ENCODE measurements around the gene FABP6. TPM values are rescaled to one million over a fixed set of nuclear protein-coding genes. Genes with fewer than 3 reads are reported as not detected.

FABP6 gene
- total RNA-seq, 1 experiment from 2014 or later: 2.9 TPM

DNA sequence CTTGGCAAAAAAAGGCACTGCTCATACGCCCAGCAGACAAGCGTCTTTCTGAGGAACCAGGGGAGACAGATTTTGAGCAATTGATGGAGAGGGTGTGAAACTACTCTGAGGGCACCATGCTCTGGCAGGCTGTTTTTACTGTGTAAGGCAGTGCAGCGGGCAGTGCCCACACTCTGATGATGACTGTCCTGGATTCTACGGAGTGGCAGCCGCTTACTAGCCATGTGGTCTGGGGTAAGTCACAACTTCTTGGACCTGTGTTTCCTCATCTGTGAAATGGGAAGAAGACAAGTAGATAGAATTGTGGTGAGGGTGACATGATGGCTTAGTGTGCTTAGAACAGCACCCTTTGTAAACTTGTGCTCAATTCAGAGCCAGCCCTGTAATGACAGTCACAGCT is 38.8 kb downstream of the FABP6 start:
- Mint-ChIP-seq H3K27ac (peak overlapping the region; percentile 86), H3K4me1 (peaks cover 69% of the 10 kb centered on the region), H3K9me3 (no peaks in the 10 kb centered on the region), H3K36me3 (peaks cover 8% of the 10 kb centered on the region), H3K4me3 (no peak overlapping the region), H3K27me3 (ENCODE audit: low read depth) (no peaks in the 10 kb centered on the region; the same call in 1 of the 2 replicates)
- ChIA-PET POLR2A (no interaction called here), CTCF (interaction anchor here (2.0 to 3.6 kb wide), 2 partner anchors 70 to 77 kb away, joined by 15 to 40 read pairs; no protein-coding TSS in a partner anchor)
- TF ChIP-seq SOX15 (CRISPR knock-in tag; IDR thresholded peaks at IDR 0.05) (no peak), PRRX2 (CRISPR knock-in tag; IDR thresholded peaks at IDR 0.05) (no peak), MYBL2 (CRISPR knock-in tag; IDR thresholded peaks at IDR 0.05) (no peak), ZNF416 (CRISPR knock-in tag; IDR thresholded peaks at IDR 0.05) (no peak)
- TF ChIP-seq, protein P1, sequence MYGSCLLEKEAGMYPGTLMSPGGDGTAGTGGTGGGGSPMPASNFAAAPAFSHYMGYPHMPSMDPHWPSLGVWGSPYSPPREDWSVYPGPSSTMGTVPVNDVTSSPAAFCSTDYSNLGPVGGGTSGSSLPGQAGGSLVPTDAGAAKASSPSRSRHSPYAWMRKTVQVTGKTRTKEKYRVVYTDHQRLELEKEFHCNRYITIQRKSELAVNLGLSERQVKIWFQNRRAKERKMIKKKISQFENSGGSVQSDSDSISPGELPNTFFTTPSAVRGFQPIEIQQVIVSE (CRISPR knock-in tag; IDR thresholded peaks at IDR 0.05; ENCODE audit: borderline replicate concordance): no peak
- TF ChIP-seq, protein P2, sequence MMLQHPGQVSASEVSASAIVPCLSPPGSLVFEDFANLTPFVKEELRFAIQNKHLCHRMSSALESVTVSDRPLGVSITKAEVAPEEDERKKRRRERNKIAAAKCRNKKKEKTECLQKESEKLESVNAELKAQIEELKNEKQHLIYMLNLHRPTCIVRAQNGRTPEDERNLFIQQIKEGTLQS (CRISPR knock-in tag; conservative IDR thresholded peaks at IDR 0.05): no peak
- TF ChIP-seq, protein P3, sequence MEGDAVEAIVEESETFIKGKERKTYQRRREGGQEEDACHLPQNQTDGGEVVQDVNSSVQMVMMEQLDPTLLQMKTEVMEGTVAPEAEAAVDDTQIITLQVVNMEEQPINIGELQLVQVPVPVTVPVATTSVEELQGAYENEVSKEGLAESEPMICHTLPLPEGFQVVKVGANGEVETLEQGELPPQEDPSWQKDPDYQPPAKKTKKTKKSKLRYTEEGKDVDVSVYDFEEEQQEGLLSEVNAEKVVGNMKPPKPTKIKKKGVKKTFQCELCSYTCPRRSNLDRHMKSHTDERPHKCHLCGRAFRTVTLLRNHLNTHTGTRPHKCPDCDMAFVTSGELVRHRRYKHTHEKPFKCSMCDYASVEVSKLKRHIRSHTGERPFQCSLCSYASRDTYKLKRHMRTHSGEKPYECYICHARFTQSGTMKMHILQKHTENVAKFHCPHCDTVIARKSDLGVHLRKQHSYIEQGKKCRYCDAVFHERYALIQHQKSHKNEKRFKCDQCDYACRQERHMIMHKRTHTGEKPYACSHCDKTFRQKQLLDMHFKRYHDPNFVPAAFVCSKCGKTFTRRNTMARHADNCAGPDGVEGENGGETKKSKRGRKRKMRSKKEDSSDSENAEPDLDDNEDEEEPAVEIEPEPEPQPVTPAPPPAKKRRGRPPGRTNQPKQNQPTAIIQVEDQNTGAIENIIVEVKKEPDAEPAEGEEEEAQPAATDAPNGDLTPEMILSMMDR (IDR thresholded peaks at IDR 0.05): no peak
- DNase-seq (ENCODE audit: low spot score): no peak
- no peak for ATAC-seq

DNA sequence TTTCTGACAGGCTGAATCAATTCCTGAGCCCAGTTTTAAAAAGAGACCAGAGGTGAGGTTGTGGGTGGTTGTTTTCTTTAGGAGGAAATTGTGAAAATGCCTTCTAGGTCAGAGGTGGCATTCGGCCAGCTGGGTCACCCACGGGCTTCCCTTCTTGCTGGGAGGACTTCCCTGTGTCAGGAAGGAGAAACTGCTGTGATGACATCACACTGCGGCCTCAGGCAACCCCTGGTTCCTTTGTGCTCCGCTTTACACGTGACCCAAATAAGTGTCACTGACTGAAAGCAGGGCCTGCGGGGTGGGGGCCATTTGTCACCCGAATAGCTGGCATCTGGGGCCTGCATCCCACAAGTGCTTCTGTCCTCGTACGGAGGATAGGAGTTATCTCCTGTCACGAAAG is 39.7 kb downstream of the FABP6 start:
- Mint-ChIP-seq H3K4me3 (no peak overlapping the region), H3K4me1 (peaks cover 61% of the 10 kb centered on the region), H3K9me3 (no peaks in the 10 kb centered on the region), H3K27ac (0 out of 2 replicates have a peak overlapping the region, but pooled peaks have one; percentile 38), H3K27me3 (ENCODE audit: low read depth) (no peaks in the 10 kb centered on the region; the same call in 1 of the 2 replicates), H3K36me3 (peaks cover 8% of the 10 kb centered on the region)
- no peak for DNase-seq (ENCODE audit: low spot score)
- POLR2A ChIA-PET: interaction anchor here (0.6 kb wide), 1 partner anchor 132 kb away, joined by 7 read pairs; no protein-coding TSS in a partner anchor
- CTCF ChIA-PET: interaction anchor here (3.6 kb wide), 1 partner anchor 76 kb away, joined by 40 read pairs; no protein-coding TSS in a partner anchor
- no peak for ATAC-seq
- TF ChIP-seq GTF2I (CRISPR knock-in tag; conservative IDR thresholded peaks at IDR 0.05) (no peak), ZNF396 (CRISPR knock-in tag; IDR thresholded peaks at IDR 0.05; ENCODE audit: borderline replicate concordance) (no peak), SOX15 (CRISPR knock-in tag; IDR thresholded peaks at IDR 0.05) (no peak), NFYB (CRISPR knock-in tag; conservative IDR thresholded peaks at IDR 0.05; ENCODE audit: low read depth) (no peak), IRF2 (CRISPR knock-in tag; IDR thresholded peaks at IDR 0.05; ENCODE audit: borderline replicate concordance, low read depth) (no peak), RORB (CRISPR knock-in tag; IDR thresholded peaks at IDR 0.05) (no peak), CREM (CRISPR knock-in tag; IDR thresholded peaks at IDR 0.05) (no peak), MYBL2 (CRISPR knock-in tag; IDR thresholded peaks at IDR 0.05) (no peak), GRHL2 (CRISPR knock-in tag; IDR thresholded peaks at IDR 0.05; ENCODE audit: insufficient replicate concordance, severe bottlenecking) (no peak)
- TF ChIP-seq, protein P4, sequence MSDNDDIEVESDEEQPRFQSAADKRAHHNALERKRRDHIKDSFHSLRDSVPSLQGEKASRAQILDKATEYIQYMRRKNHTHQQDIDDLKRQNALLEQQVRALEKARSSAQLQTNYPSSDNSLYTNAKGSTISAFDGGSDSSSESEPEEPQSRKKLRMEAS (CRISPR knock-in tag; IDR thresholded peaks at IDR 0.05): no peak
- TF ChIP-seq, protein P5, sequence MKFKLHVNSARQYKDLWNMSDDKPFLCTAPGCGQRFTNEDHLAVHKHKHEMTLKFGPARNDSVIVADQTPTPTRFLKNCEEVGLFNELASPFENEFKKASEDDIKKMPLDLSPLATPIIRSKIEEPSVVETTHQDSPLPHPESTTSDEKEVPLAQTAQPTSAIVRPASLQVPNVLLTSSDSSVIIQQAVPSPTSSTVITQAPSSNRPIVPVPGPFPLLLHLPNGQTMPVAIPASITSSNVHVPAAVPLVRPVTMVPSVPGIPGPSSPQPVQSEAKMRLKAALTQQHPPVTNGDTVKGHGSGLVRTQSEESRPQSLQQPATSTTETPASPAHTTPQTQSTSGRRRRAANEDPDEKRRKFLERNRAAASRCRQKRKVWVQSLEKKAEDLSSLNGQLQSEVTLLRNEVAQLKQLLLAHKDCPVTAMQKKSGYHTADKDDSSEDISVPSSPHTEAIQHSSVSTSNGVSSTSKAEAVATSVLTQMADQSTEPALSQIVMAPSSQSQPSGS (CRISPR knock-in tag; IDR thresholded peaks at IDR 0.05; ENCODE audit: borderline replicate concordance, low read depth): no peak
- TF ChIP-seq, protein P6, sequence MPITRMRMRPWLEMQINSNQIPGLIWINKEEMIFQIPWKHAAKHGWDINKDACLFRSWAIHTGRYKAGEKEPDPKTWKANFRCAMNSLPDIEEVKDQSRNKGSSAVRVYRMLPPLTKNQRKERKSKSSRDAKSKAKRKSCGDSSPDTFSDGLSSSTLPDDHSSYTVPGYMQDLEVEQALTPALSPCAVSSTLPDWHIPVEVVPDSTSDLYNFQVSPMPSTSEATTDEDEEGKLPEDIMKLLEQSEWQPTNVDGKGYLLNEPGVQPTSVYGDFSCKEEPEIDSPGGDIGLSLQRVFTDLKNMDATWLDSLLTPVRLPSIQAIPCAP (CRISPR knock-in tag; IDR thresholded peaks at IDR 0.05): no peak
- TF ChIP-seq, protein P7, sequence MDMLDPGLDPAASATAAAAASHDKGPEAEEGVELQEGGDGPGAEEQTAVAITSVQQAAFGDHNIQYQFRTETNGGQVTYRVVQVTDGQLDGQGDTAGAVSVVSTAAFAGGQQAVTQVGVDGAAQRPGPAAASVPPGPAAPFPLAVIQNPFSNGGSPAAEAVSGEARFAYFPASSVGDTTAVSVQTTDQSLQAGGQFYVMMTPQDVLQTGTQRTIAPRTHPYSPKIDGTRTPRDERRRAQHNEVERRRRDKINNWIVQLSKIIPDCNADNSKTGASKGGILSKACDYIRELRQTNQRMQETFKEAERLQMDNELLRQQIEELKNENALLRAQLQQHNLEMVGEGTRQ (CRISPR knock-in tag; IDR thresholded peaks at IDR 0.05): no peak
- TF ChIP-seq, protein P8, sequence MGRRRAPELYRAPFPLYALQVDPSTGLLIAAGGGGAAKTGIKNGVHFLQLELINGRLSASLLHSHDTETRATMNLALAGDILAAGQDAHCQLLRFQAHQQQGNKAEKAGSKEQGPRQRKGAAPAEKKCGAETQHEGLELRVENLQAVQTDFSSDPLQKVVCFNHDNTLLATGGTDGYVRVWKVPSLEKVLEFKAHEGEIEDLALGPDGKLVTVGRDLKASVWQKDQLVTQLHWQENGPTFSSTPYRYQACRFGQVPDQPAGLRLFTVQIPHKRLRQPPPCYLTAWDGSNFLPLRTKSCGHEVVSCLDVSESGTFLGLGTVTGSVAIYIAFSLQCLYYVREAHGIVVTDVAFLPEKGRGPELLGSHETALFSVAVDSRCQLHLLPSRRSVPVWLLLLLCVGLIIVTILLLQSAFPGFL (CRISPR knock-in tag; IDR thresholded peaks at IDR 0.05; ENCODE audit: borderline replicate concordance): no peak
- TF ChIP-seq, protein P9, sequence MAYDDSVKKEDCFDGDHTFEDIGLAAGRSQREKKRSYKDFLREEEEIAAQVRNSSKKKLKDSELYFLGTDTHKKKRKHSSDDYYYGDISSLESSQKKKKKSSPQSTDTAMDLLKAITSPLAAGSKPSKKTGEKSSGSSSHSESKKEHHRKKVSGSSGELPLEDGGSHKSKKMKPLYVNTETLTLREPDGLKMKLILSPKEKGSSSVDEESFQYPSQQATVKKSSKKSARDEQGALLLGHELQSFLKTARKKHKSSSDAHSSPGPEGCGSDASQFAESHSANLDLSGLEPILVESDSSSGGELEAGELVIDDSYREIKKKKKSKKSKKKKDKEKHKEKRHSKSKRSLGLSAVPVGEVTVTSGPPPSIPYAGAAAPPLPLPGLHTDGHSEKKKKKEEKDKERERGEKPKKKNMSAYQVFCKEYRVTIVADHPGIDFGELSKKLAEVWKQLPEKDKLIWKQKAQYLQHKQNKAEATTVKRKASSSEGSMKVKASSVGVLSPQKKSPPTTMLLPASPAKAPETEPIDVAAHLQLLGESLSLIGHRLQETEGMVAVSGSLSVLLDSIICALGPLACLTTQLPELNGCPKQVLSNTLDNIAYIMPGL (CRISPR knock-in tag; IDR thresholded peaks at IDR 0.05): no peak
- TF ChIP-seq, protein P10, sequence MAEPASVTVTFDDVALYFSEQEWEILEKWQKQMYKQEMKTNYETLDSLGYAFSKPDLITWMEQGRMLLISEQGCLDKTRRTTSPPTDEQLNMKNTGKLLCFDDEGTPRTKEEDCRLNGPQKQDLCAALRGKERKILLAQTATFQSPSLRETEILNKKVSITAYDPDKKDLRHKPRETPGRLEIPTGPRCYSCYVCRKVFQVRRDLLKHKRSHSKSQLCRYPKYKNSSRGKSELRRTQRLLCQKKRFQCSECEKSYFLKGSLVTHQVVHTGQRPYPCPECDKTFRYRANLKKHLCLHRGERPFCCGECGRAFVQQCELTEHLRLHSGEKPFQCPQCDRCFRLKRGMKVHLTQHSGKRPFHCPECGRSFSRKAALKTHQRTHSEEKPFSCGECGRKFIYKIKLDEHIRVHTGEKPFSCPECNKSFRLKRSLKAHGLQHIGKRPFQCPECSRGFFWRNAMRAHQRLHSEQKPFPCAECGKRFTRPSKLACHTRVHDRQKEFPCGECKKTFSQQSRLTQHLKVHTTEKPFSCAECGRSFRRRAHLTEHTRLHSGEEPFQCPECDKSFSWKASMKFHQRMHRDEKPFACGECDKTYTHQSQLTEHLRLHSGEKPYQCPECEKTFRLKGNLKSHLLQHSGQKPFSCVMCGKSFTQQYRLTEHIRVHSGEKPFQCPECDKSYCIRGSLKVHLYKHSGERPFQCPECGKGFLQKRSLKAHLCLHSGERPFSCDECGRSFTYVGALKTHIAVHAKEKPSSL (CRISPR knock-in tag; conservative IDR thresholded peaks at IDR 0.05): no peak
- TF ChIP-seq, protein P11, sequence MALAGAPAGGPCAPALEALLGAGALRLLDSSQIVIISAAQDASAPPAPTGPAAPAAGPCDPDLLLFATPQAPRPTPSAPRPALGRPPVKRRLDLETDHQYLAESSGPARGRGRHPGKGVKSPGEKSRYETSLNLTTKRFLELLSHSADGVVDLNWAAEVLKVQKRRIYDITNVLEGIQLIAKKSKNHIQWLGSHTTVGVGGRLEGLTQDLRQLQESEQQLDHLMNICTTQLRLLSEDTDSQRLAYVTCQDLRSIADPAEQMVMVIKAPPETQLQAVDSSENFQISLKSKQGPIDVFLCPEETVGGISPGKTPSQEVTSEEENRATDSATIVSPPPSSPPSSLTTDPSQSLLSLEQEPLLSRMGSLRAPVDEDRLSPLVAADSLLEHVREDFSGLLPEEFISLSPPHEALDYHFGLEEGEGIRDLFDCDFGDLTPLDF (CRISPR knock-in tag; IDR thresholded peaks at IDR 0.05): no peak
